ENCODE measurements around the gene C12orf60.

C12orf60 gene

GRCh38 chr12:14873440-14874185, 70.1 kb downstream of the C12orf60 start:
- no peak for DNase-seq (ENCODE audit: low read depth in 3 of 3)

Measured in stimulated activated CD4-positive, alpha-beta T cell treated with anti-CD3 and anti-CD28 coated beads, TNF-alpha, amount 100 ng/mL, for 4 hours (primary cell).